Erythroblast (primary cell): ENCODE data around the gene FAH.

Experiments used
- GATA1 ChIP-seq: IDR thresholded peaks from 2 replicates; pipeline ENCODE4 v1.6.1; 2011; ENCODE audit warnings: low read depth, mild to moderate bottlenecking, control low read depth, low read length, moderate library complexity
- POLR2A ChIP-seq: IDR thresholded peaks from 2 replicates; pipeline ENCODE4 v1.6.1; 2011; ENCODE audit warnings: mild to moderate bottlenecking, low read length

GRCh38 chr15:80219955-80220354 lies 67.2 kb downstream of the FAH start:
- no peak for TF ChIP-seq POLR2A
- TF ChIP-seq GATA1: no peak
